ENCODE results near the gene SMYD4.
A peak's percentile ranks its signal among the peaks of the same experiment; 100 is the strongest.

Gene SMYD4

GRCh38 chr17:1753767-1754429 is 75.8 kb downstream of the SMYD4 start:
- no peak for TF ChIP-seq CTCF (IDR thresholded peaks at IDR 0.05; ENCODE audit: extremely low read depth, missing control alignments)
- DNase-seq (ENCODE audit: low spot score), result no peak

DNA sequence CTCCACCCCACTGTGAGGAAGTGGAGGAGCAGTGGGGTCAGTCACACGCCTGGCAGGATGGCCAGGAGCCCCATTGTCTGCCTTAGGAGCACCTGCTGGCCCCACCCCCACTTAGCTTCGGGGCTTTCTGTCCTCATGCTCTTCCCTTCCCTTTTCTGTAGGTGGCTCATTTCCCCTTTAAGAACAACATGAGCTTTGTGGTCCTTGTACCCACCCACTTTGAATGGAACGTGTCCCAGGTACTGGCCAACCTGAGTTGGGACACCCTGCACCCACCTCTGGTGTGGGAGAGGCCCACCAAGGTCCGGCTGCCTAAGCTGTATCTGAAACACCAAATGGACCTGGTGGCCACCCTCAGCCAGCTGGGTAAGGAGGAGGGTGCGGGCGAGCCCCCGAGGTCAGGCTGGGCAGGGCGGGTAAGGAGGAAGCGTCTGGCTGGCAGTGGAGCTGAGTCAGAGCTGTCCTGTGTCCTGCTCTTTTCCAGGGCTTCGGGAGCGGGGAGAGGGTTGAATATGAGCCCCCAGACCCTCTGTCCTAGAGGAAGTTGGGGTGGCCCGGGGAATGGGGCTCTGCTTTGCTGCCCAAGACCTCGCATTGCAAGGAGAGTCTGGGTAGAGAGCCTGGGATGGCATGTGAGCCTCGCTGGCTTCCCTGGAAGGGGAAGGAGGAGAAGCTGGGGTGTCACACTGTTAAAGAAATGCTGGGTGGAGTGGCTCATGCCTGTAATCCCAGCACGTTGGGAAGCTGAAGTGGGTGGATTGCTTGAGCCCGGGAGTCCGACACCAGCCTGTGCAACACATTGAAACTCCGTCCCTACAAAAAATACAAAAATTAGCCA is 77.1 kb downstream of the SMYD4 start:
- TF ChIP-seq CTCF (IDR thresholded peaks at IDR 0.05; ENCODE audit: extremely low read depth, missing control alignments), result no peak
- DNase-seq (ENCODE audit: low spot score), result peak; percentile 63

GRCh38 chr17:1750628-1751027 is 79.1 kb downstream of the SMYD4 start:
- no peak for DNase-seq (ENCODE audit: low spot score)

DNA sequence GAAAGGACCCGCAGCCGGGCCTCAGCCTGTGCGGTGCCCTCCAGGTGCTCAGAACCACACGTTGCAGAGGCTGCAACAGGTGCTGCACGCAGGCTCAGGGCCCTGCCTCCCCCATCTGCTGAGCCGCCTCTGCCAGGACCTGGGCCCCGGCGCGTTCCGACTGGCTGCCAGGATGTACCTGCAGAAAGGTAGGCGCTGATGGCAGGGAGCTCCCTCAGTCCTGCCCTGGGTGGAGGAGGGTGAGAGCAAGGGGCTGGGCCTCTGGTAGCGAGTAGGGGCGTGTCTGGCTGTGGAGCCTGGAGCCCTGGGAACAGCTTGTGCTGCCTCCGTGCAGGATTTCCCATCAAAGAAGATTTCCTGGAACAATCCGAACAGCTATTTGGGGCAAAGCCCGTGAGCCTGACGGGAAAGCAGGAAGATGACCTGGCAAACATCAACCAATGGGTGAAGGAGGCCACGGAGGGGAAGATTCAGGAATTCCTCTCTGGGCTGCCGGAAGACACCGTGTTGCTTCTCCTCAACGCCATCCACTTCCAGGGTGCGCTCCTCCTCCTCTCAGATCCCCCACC is 82.6 kb downstream of the SMYD4 start:
- TF ChIP-seq CTCF (IDR thresholded peaks at IDR 0.05; ENCODE audit: extremely low read depth, missing control alignments), result no peak
- no peak for DNase-seq (ENCODE audit: low spot score)

More at GRCh38 chr17:1750628-1751027, 79.1 kb downstream of the SMYD4 start:
- no peak for TF ChIP-seq CTCF (IDR thresholded peaks at IDR 0.05; ENCODE audit: extremely low read depth, missing control alignments)

GRCh38 chr17:1745513-1746020 is 84.1 kb downstream of the SMYD4 start:
- no peak for TF ChIP-seq CTCF (IDR thresholded peaks at IDR 0.05; ENCODE audit: extremely low read depth, missing control alignments)

DNA sequence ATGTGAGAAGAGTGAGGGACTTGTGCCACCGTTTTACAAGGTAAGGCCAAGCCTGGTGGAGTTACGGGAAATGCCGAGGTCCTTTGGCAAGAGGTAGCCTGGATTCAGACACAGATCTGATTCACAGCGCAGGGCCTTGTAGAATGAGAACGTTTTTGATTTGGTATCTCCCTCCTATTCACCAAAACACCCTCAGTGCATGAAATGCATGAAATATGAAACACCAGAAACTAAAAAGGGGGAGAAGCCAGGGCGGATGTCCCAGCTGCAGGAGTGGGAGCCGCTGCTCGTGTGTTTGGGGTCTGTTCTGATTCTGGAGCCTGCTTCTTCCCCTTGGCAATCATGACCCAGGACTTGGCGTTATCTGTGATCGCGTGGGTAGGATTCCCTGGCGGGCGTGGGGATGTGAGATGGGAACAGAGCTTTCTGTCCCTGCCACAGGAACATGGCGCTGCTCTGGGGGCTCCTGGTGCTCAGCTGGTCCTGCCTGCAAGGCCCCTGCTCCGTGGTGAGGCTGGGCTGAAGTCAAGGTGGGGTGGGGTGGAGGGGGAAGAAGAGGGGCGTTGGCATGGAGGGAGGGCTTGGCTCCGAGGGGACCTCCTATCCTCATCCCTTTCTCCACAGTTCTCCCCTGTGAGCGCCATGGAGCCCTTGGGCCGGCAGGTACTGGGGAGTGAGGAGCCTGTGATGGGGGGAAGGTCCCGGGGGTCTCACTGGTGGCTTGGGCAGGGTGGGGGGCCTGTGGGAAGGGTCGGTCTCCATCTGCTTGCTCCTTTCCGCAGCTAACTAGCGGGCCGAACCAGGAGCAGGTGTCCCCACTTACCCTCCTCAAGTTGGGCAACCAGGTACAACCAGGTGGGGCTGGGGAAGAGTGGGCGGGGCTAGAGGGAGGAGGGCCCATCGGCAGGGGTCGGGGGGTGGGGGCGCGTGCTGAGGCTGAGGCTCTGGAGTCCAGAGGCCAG is 84.9 kb downstream of the SMYD4 start:
- no peak for TF ChIP-seq CTCF (IDR thresholded peaks at IDR 0.05; ENCODE audit: extremely low read depth, missing control alignments)
- no peak for DNase-seq (ENCODE audit: low spot score)

More at GRCh38 chr17:1745513-1746020, 84.1 kb downstream of the SMYD4 start:
- no peak for DNase-seq (ENCODE audit: low spot score)

Measured in GM20000 (cell line).